Sigmoid colon (tissue), 4 donors: ENCODE results near the gene OR10A4.

Experiments used
- EP300 ChIP-seq, 4 donors: sonication (generic); formaldehyde crosslinking; IDR thresholded peaks; one replicate each; pipeline ENCODE4 v1.6.1; 2017; ENCODE audit warnings: antibody characterized with exemption in 4 of 4
- POLR2A ChIP-seq, 2 donors: fragments of 450-650 bp; IDR thresholded peaks; one replicate each; pipeline ENCODE4 v1.6.1; 2016; ENCODE audit warnings: antibody characterized with exemption in 2 of 2, mild to moderate bottlenecking in 2 of 2, moderate library complexity in 2 of 2
- POLR2AphosphoS5 ChIP-seq, 4 donors: sonication (generic); formaldehyde crosslinking; IDR thresholded peaks; one replicate each; pipeline ENCODE4 v1.6.1; 2017; ENCODE audit warnings: antibody characterized with exemption in 4 of 4
- TF ChIP-seq, protein P1 (sequence below), 4 experiments: fragments of 450-650 bp in 3 of 4; fragments of 200-600 bp in 1 of 4; IDR thresholded peaks; one replicate each; pipeline ENCODE4 v1.5.1; 2016 to 2019; ENCODE audit warnings: antibody characterized with exemption in 4 of 4, mild to moderate bottlenecking in 3 of 4, moderate library complexity in 2 of 4

DNA sequence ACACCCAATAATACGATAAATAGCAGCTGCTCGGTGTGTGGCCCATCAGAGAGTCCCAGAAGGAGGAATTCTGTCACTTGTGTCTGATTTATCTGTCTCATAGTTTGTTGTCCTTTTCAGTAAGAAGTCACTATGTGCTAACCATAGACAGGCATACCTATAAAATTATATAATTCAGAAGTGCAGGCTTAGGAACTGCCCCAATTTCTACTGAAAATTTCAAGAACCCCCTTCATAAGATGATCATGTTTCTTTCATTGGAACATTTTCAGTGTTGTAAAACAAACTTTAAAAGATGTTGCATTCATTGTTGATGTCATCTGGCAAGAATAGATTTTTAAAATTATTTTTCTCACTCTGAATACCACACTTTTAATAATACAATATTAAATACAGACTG, 16.0 kb downstream of the OR10A4 start, which contains the start of gene OR2D2:
- TF ChIP-seq POLR2A (IDR thresholded peaks at IDR 0.05), result no peak
- TF ChIP-seq, protein P1, sequence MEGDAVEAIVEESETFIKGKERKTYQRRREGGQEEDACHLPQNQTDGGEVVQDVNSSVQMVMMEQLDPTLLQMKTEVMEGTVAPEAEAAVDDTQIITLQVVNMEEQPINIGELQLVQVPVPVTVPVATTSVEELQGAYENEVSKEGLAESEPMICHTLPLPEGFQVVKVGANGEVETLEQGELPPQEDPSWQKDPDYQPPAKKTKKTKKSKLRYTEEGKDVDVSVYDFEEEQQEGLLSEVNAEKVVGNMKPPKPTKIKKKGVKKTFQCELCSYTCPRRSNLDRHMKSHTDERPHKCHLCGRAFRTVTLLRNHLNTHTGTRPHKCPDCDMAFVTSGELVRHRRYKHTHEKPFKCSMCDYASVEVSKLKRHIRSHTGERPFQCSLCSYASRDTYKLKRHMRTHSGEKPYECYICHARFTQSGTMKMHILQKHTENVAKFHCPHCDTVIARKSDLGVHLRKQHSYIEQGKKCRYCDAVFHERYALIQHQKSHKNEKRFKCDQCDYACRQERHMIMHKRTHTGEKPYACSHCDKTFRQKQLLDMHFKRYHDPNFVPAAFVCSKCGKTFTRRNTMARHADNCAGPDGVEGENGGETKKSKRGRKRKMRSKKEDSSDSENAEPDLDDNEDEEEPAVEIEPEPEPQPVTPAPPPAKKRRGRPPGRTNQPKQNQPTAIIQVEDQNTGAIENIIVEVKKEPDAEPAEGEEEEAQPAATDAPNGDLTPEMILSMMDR (IDR thresholded peaks at IDR 0.05), result no peak
- TF ChIP-seq POLR2AphosphoS5 (IDR thresholded peaks at IDR 0.05), result no peak
- no peak for TF ChIP-seq EP300 (IDR thresholded peaks at IDR 0.05)
